ENCODE results near the gene SLC36A4. TPM values are rescaled to one million over a fixed set of nuclear protein-coding genes. Genes with fewer than 3 reads are reported as not detected.
"Not testable (repeated sequence)": the region's sequence is repeated elsewhere in the genome, so short reads cannot be mapped to it uniquely, and the experiment has no call there.

SLC36A4 gene
- total RNA-seq, 2 experiments from 2014 or later = 9.5 to 11.6 TPM

- no peak overlapping the region for H3K4me3 Mint-ChIP-seq
- H3K4me1 Mint-ChIP-seq = no peaks in the 10 kb centered on the region
- peaks cover 8% of the 10 kb centered on the region for H3K27me3 Mint-ChIP-seq
- no peak overlapping the region for H3K27ac Mint-ChIP-seq
- ATAC-seq (ENCODE audit: low read depth) (no peak), DNase-seq (no peak)
- H3K9me3 Mint-ChIP-seq = peaks cover 1% of the 10 kb centered on the region
- POLR2A ChIA-PET = no interaction called here
- H3K36me3 Mint-ChIP-seq = no peaks in the 10 kb centered on the region
These were observed 15.8 kb upstream of the SLC36A4 start for GRCh38 chr11:93213622-93214021.

- no peaks in the 10 kb centered on the region for H3K4me1 Mint-ChIP-seq
- no peak overlapping the region for H3K4me3 Mint-ChIP-seq
- POLR2A ChIA-PET = no interaction called here
- H3K27me3 Mint-ChIP-seq = peaks cover 2% of the 10 kb centered on the region
- no peak overlapping the region for H3K27ac Mint-ChIP-seq
- no peak for DNase-seq
- H3K9me3 Mint-ChIP-seq = peaks cover 4% of the 10 kb centered on the region
- no peak for ATAC-seq (ENCODE audit: low read depth)
- H3K36me3 Mint-ChIP-seq = no peaks in the 10 kb centered on the region
These were observed 14.3 kb upstream of the SLC36A4 start for GRCh38 chr11:93212094-93212493.

GRCh38 chr11:93209466-93209865 lies 11.7 kb upstream of the SLC36A4 start:
- Mint-ChIP-seq H3K27me3 (no peaks in the 10 kb centered on the region), H3K27ac (no peak overlapping the region), H3K9me3 (peaks cover 4% of the 10 kb centered on the region), H3K4me1 (no peaks in the 10 kb centered on the region), H3K4me3 (no peak overlapping the region), H3K36me3 (no peaks in the 10 kb centered on the region)
- DNase-seq = no peak
- POLR2A ChIA-PET = no interaction called here
- no peak for ATAC-seq (ENCODE audit: low read depth)

GRCh38 chr11:93208663-93209270 lies 11.0 kb upstream of the SLC36A4 start:
- Mint-ChIP-seq H3K36me3 (no peaks in the 10 kb centered on the region), H3K27ac (no peak overlapping the region), H3K4me1 (no peaks in the 10 kb centered on the region), H3K4me3 (no peak overlapping the region), H3K27me3 (no peaks in the 10 kb centered on the region), H3K9me3 (peaks cover 4% of the 10 kb centered on the region)
- DNase-seq (no peak), ATAC-seq (ENCODE audit: low read depth) (no peak)
- POLR2A ChIA-PET = no interaction called here

- POLR2A ChIA-PET = no interaction called here
- H3K36me3 Mint-ChIP-seq = no peaks in the 10 kb centered on the region
- H3K4me1 Mint-ChIP-seq = peaks cover 11% of the 10 kb centered on the region
These were observed 1.8 kb upstream of the SLC36A4 start for GRCh38 chr11:93199616-93200015.

GRCh38 chr11:93198215-93198845 lies 539 bp upstream of the SLC36A4 start:
- H3K4me1 Mint-ChIP-seq = peaks cover 12% of the 10 kb centered on the region
- POLR2A ChIA-PET = interaction anchor here (1.3 to 1.4 kb wide), 2 partner anchors 323 to 463 kb away, joined by 4 read pairs; partner anchors contain the start of gene CEP295
- ATAC-seq (ENCODE audit: low read depth) = no peak
- H3K27me3 Mint-ChIP-seq = peaks cover 16% of the 10 kb centered on the region
- no peaks in the 10 kb centered on the region for H3K36me3 Mint-ChIP-seq
- no peak for DNase-seq
- H3K4me3 Mint-ChIP-seq = peak overlapping the region; percentile 87
- no peaks in the 10 kb centered on the region for H3K9me3 Mint-ChIP-seq
- H3K27ac Mint-ChIP-seq = peak overlapping the region; percentile 69

More at GRCh38 chr11:93199616-93200015, 1.8 kb upstream of the SLC36A4 start:
- Mint-ChIP-seq H3K9me3 (no peaks in the 10 kb centered on the region), H3K27ac (no peak overlapping the region), H3K4me3 (no peak overlapping the region), H3K27me3 (peaks cover 16% of the 10 kb centered on the region)
- no peak for ATAC-seq (ENCODE audit: low read depth)
- DNase-seq = no peak

- peak overlapping the region; percentile 89 for H3K27ac Mint-ChIP-seq
- peaks cover 12% of the 10 kb centered on the region for H3K4me1 Mint-ChIP-seq
- ATAC-seq (ENCODE audit: low read depth) = no peak
- POLR2A ChIA-PET = interaction anchor here (0.6 kb wide), 1 partner anchor 543 kb away, joined by 3 read pairs; no protein-coding TSS in a partner anchor
- H3K9me3 Mint-ChIP-seq = no peaks in the 10 kb centered on the region
- H3K36me3 Mint-ChIP-seq = no peaks in the 10 kb centered on the region
- no peak for DNase-seq
- H3K4me3 Mint-ChIP-seq = peak overlapping the region; percentile 87
- H3K27me3 Mint-ChIP-seq = peaks cover 9% of the 10 kb centered on the region
These were observed 893 bp downstream of the SLC36A4 start for GRCh38 chr11:93196816-93197379.

- H3K4me1 Mint-ChIP-seq = peaks cover 12% of the 10 kb centered on the region
- no peaks in the 10 kb centered on the region for H3K27me3 Mint-ChIP-seq
- POLR2A ChIA-PET = no interaction called here
- ATAC-seq (ENCODE audit: low read depth) (no peak), DNase-seq (no peak)
- no peak overlapping the region for H3K27ac Mint-ChIP-seq
- H3K9me3 Mint-ChIP-seq = no peaks in the 10 kb centered on the region
- H3K4me3 Mint-ChIP-seq = no peak overlapping the region
- H3K36me3 Mint-ChIP-seq = no peaks in the 10 kb centered on the region
These were observed 3.0 kb downstream of the SLC36A4 start for GRCh38 chr11:93194673-93195291.

GRCh38 chr11:93193731-93194130 lies 4.1 kb downstream of the SLC36A4 start:
- POLR2A ChIA-PET = no interaction called here
- ATAC-seq (ENCODE audit: low read depth) (no peak), DNase-seq (no peak)
- Mint-ChIP-seq H3K27ac (no peak overlapping the region), H3K36me3 (no peaks in the 10 kb centered on the region), H3K27me3 (no peaks in the 10 kb centered on the region), H3K9me3 (no peaks in the 10 kb centered on the region), H3K4me1 (peaks cover 12% of the 10 kb centered on the region), H3K4me3 (no peak overlapping the region)

GRCh38 chr11:93192163-93192562 lies 5.6 kb downstream of the SLC36A4 start:
- Mint-ChIP-seq H3K36me3 (peaks cover 5% of the 10 kb centered on the region), H3K27ac (no peak overlapping the region), H3K9me3 (peaks cover 5% of the 10 kb centered on the region), H3K4me3 (no peak overlapping the region), H3K27me3 (no peaks in the 10 kb centered on the region), H3K4me1 (peaks cover 9% of the 10 kb centered on the region)
- POLR2A ChIA-PET = no interaction called here
- DNase-seq (no peak), ATAC-seq (ENCODE audit: low read depth) (no peak)

- DNase-seq (no peak), ATAC-seq (ENCODE audit: low read depth) (no peak)
- Mint-ChIP-seq H3K27ac (no peak overlapping the region), H3K36me3 (peaks cover 12% of the 10 kb centered on the region), H3K4me1 (no peaks in the 10 kb centered on the region), H3K9me3 (peaks cover 5% of the 10 kb centered on the region), H3K4me3 (no peak overlapping the region), H3K27me3 (no peaks in the 10 kb centered on the region)
- POLR2A ChIA-PET = no interaction called here
These were observed 8.3 kb downstream of the SLC36A4 start for GRCh38 chr11:93189462-93189861.

- H3K27me3 Mint-ChIP-seq = no peaks in the 10 kb centered on the region
- no peak overlapping the region for H3K27ac Mint-ChIP-seq
- H3K9me3 Mint-ChIP-seq = peaks cover 5% of the 10 kb centered on the region
- DNase-seq (no peak), ATAC-seq (ENCODE audit: low read depth) (no peak)
- H3K36me3 Mint-ChIP-seq = peaks cover 12% of the 10 kb centered on the region
- no peaks in the 10 kb centered on the region for H3K4me1 Mint-ChIP-seq
- H3K4me3 Mint-ChIP-seq = no peak overlapping the region
- POLR2A ChIA-PET = no interaction called here
These were observed 9.1 kb downstream of the SLC36A4 start for GRCh38 chr11:93188726-93189125.

GRCh38 chr11:93187290-93187689 lies 10.5 kb downstream of the SLC36A4 start:
- H3K27ac Mint-ChIP-seq = no peak overlapping the region

GRCh38 chr11:93177891-93178290 lies 19.9 kb downstream of the SLC36A4 start:
- ATAC-seq (ENCODE audit: low read depth); H3K9me3 Mint-ChIP-seq; H3K27ac Mint-ChIP-seq; DNase-seq; H3K4me1 Mint-ChIP-seq; POLR2A ChIA-PET; H3K27me3 Mint-ChIP-seq; H3K4me3 Mint-ChIP-seq: not testable (repeated sequence)
- peaks cover 32% of the 10 kb centered on the region for H3K36me3 Mint-ChIP-seq

More at GRCh38 chr11:93187290-93187689, 10.5 kb downstream of the SLC36A4 start:
- DNase-seq (no peak), ATAC-seq (ENCODE audit: low read depth) (no peak)
- peaks cover 5% of the 10 kb centered on the region for H3K9me3 Mint-ChIP-seq
- H3K27me3 Mint-ChIP-seq = no peaks in the 10 kb centered on the region
- no peak overlapping the region for H3K4me3 Mint-ChIP-seq
- H3K36me3 Mint-ChIP-seq = peaks cover 15% of the 10 kb centered on the region
- no peaks in the 10 kb centered on the region for H3K4me1 Mint-ChIP-seq
- POLR2A ChIA-PET = no interaction called here

Measured in activated naive CD8-positive, alpha-beta T cell treated with anti-CD3 and anti-CD28 coated beads, Interleukin-2, amount 10 ng/mL, durations not matched to agents 7 days and 5 days (primary cell).